ENCODE results near the gene ANO4. TPM values are rescaled to one million over a fixed set of nuclear protein-coding genes. Genes with fewer than 3 reads are reported as not detected.

Gene ANO4
- total RNA-seq, 1 experiment from 2014 or later = 5.7 TPM

DNA sequence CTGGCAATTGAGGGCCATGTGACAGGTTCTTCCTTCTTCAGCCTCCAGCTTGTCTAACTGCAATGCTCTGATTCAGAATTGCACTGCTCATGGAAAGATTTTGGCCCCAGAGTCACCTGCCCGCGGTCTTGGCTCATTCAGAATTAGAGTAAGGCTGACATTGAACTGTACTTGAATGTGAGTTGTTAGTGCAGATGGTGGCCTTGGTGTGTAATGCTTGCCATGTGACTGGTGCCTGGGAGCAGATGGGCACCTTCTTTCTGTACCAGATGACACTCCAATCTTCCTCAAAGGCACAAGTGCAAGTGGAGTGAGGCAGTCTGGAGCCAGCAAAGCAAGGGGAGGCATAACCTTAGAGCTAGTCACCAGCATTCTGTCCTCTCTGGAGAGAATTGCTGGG lies 36.5 kb upstream of the ANO4 start:
- Histone ChIP-seq H3K4me1 (ENCODE audit: insufficient read depth, low read length) (no peaks in the 10 kb centered on the region), H4K8ac (replicated peaks; ENCODE audit: insufficient read length, low read depth, low read length) (no peak overlapping the region), H3K79me1 (ENCODE audit: insufficient read depth, low read depth, low read length, poor library complexity, severe bottlenecking) (no peaks in the 10 kb centered on the region), H3T11ph (ENCODE audit: low read length) (no peak overlapping the region), H3K23me2 (ENCODE audit: insufficient read length, low read depth, low read length, poor library complexity, severe bottlenecking) (no peaks in the 10 kb centered on the region), H2BK15ac (ENCODE audit: low read depth, low read length) (no peak overlapping the region), H2AK5ac (ENCODE audit: insufficient read length, low read length) (no peak overlapping the region), H2BK20ac (ENCODE audit: low read depth, low read length, poor library complexity, severe bottlenecking) (no peak overlapping the region), H3K56ac (ENCODE audit: insufficient read length, low read depth, low read length) (no peak overlapping the region), H3K4ac (ENCODE audit: low read depth, low read length) (no peak overlapping the region), H3K14ac (ENCODE audit: insufficient read depth, low read length) (no peak overlapping the region), H2AFZ (ENCODE audit: low read length) (no peak overlapping the region), H3K9ac (ENCODE audit: extremely low read depth, insufficient read length, low read length) (no peak overlapping the region), H3K23ac (ENCODE audit: insufficient read length, low read depth, low read length) (no peak overlapping the region), H2BK5ac (ENCODE audit: insufficient read length, low read length) (no peak overlapping the region), H4K91ac (ENCODE audit: insufficient read length, low read depth, low read length) (no peak overlapping the region), H2BK12ac (ENCODE audit: insufficient read length, low read depth, low read length) (no peak overlapping the region), H2BK120ac (ENCODE audit: low read depth, low read length, poor library complexity, severe bottlenecking) (no peak overlapping the region), H3K27ac (ENCODE audit: insufficient read length, low read depth, low read length) (no peak overlapping the region), H3K4me2 (ENCODE audit: insufficient read depth, insufficient read length, low read length) (no peak overlapping the region), H3K27me3 (ENCODE audit: insufficient read depth, low read length) (no peaks in the 10 kb centered on the region), H4K5ac (ENCODE audit: insufficient read length, low read depth, low read length) (no peak overlapping the region), H4K20me1 (ENCODE audit: control insufficient read depth, insufficient read depth, insufficient read length) (peaks cover 2% of the 10 kb centered on the region), H3K9me3 (ENCODE audit: control insufficient read depth, low read depth, low read length) (no peaks in the 10 kb centered on the region), H3K18ac (ENCODE audit: insufficient read length, low read depth, low read length) (no peak overlapping the region), H3K79me2 (ENCODE audit: insufficient read depth, low read length) (no peaks in the 10 kb centered on the region)
- H3K4me3 Mint-ChIP-seq = no peak overlapping the region
- H3K27ac Mint-ChIP-seq = no peak overlapping the region
- H3K9me3 Mint-ChIP-seq = no peaks in the 10 kb centered on the region
- H3K4me1 Mint-ChIP-seq = peaks cover 4 to 5% of the 10 kb centered on the region in 2 experiments
- no peaks in the 10 kb centered on the region; the same call in 1 of the 2 replicates for H3K27me3 Mint-ChIP-seq (ENCODE audit: low read depth)
- H3K36me3 Mint-ChIP-seq (ENCODE audit: insufficient read depth in 1 of 3, low read depth in 3 of 3) = no peaks in the 10 kb centered on the region
- no peak for DNase-seq
- TF ChIP-seq, protein P1, sequence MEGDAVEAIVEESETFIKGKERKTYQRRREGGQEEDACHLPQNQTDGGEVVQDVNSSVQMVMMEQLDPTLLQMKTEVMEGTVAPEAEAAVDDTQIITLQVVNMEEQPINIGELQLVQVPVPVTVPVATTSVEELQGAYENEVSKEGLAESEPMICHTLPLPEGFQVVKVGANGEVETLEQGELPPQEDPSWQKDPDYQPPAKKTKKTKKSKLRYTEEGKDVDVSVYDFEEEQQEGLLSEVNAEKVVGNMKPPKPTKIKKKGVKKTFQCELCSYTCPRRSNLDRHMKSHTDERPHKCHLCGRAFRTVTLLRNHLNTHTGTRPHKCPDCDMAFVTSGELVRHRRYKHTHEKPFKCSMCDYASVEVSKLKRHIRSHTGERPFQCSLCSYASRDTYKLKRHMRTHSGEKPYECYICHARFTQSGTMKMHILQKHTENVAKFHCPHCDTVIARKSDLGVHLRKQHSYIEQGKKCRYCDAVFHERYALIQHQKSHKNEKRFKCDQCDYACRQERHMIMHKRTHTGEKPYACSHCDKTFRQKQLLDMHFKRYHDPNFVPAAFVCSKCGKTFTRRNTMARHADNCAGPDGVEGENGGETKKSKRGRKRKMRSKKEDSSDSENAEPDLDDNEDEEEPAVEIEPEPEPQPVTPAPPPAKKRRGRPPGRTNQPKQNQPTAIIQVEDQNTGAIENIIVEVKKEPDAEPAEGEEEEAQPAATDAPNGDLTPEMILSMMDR (conservative IDR thresholded peaks at IDR 0.05) = no peak
- no CpG with 5 or more reads among the region's 2 CpGs for WGBS (ENCODE audit: extremely low coverage, insufficient read length, low lambda C conversion rate)
